HG03175 (cell line): ENCODE data around the gene TK1.
"Not testable (repeated sequence)": the region's sequence is repeated elsewhere in the genome, so short reads cannot be mapped to it uniquely, and the experiment has no call there.

Experiments used
- ATAC-seq: cut with Tn5 transposase; IDR thresholded peaks from one replicate; pipeline ENCODE4 v1.9.1; 2021; ENCODE audit warnings: mild to moderate bottlenecking, moderate library complexity; ENCODE audit not compliant: unreplicated experiment

The TK1 gene

GRCh38 chr17:78186692-78187595 lies at the start of gene TK1, which contains the start of gene AFMID:
Gene TK1, minus strand, starts transcription at chr17:78187052. Its CDS starts 58 bp downstream, at chr17:78186994.
Gene AFMID, plus strand, starts transcription at chr17:78187362. Its CDS starts 9 bp downstream, at chr17:78187371.
- ATAC-seq = peak; percentile 92

- ATAC-seq = no peak
Measured at GRCh38 chr17:78235885-78236284, 49.0 kb upstream of the TK1 start.

- not testable (repeated sequence) for ATAC-seq
Measured at GRCh38 chr17:78235022-78235421, 48.2 kb upstream of the TK1 start.

- ATAC-seq = no peak
Measured at GRCh38 chr17:78234261-78234865, 47.5 kb upstream of the TK1 start.

GRCh38 chr17:78233678-78234077 lies 46.8 kb upstream of the TK1 start:
- ATAC-seq = no peak

GRCh38 chr17:78232859-78233173 lies 46.0 kb upstream of the TK1 start:
- no peak for ATAC-seq

GRCh38 chr17:78231991-78232858 lies 45.4 kb upstream of the TK1 start:
- no peak for ATAC-seq

- no peak for ATAC-seq
Measured at GRCh38 chr17:78230996-78231935, 44.4 kb upstream of the TK1 start, which contains the start of gene TMEM235. Gene TMEM235, plus strand, starts transcription at chr17:78231631. Its CDS starts 393 bp downstream, at chr17:78232024.

GRCh38 chr17:78230252-78230962 lies 43.6 kb upstream of the TK1 start:
- no peak for ATAC-seq

GRCh38 chr17:78228176-78228575 lies 41.3 kb upstream of the TK1 start:
- no peak for ATAC-seq

- ATAC-seq = no peak
Measured at GRCh38 chr17:78227455-78227916, 40.6 kb upstream of the TK1 start.

GRCh38 chr17:78226759-78227454 lies 40.1 kb upstream of the TK1 start:
- no peak for ATAC-seq

- no peak for ATAC-seq
Measured at GRCh38 chr17:78226055-78226758, 39.4 kb upstream of the TK1 start.

- ATAC-seq = no peak
Measured at GRCh38 chr17:78225088-78225865, 38.4 kb upstream of the TK1 start.

GRCh38 chr17:78224231-78225087 lies 37.6 kb upstream of the TK1 start:
- no peak for ATAC-seq

GRCh38 chr17:78223765-78224164 lies 36.9 kb upstream of the TK1 start:
- ATAC-seq = no peak
